SK-N-SH (cell line): Measurements from ENCODE around the gene GPR34. TPM values are rescaled to one million over a fixed set of nuclear protein-coding genes. Genes with fewer than 3 reads are reported as not detected.

Experiments
- CTCF ChIA-PET: fragments of 300-600, 350-600 bp; formaldehyde crosslinking; extraction: SDS; loops from one replicate; lab custom pipeline; 2021; lab: Yijun Ruan, JAX
- POLR2A ChIA-PET: fragments of 350-600 bp; sonication (Branson Sonifier 250); formaldehyde crosslinking; extraction: SDS; loops from one replicate; lab custom pipeline; 2020; ENCODE audit warnings: antibody characterized with exemption, inconsistent platforms; lab: Yijun Ruan, JAX
- DNase-seq: peaks from one replicate; pipeline ENCODE4 v3.0.0; 2012
- H2AFZ ChIP-seq: fragments of 200-600 bp; sonication (generic); 2 replicates; pipeline ENCODE4 v1.8.1; 2016; ENCODE audit warnings: antibody characterized with exemption, mild to moderate bottlenecking, low read depth
- H3F3A ChIP-seq: fragments of 200-600 bp; sonication (generic); replicated peaks from 2 replicates; pipeline ENCODE3; 2016; ENCODE audit warnings: antibody characterized with exemption, mild to moderate bottlenecking; ENCODE audit not compliant: insufficient read depth
- H3K27ac ChIP-seq, 2 experiments: fragments of 200-500 bp in 1 of 2; fragments of 200-600 bp in 1 of 2; sonication (Bioruptor generic) in 1 of 2; sonication (generic), shearing (Covaris generic) in 1 of 2; 2 replicates each; pipeline versions ENCODE4 v1.5.1 to v1.6.1; 2014 to 2016; ENCODE audit warnings: low read depth in 2 of 2, inconsistent platforms in 1 of 2, low read length in 1 of 2, mild to moderate bottlenecking in 1 of 2, mixed read lengths in 1 of 2
- H3K27me3 ChIP-seq: fragments of 200-600 bp; sonication (generic), shearing (Covaris generic); 2 replicates; pipeline ENCODE4 v1.6.1; 2016; ENCODE audit warnings: mixed run types; ENCODE audit not compliant: insufficient read depth
- H3K36me3 ChIP-seq, 2 experiments: fragments of 200-500 bp in 1 of 2; fragments of 200-600 bp in 1 of 2; sonication (Bioruptor generic) in 1 of 2; sonication (generic) in 1 of 2; replicated peaks in 1 of 2; 2 replicates each; pipeline versions ENCODE3 to v1.5.1; 2014 to 2016; ENCODE audit warnings: low read length in 1 of 2, mild to moderate bottlenecking in 1 of 2; ENCODE audit not compliant: insufficient read depth in 2 of 2, control insufficient read depth in 1 of 2
- H3K4me1 ChIP-seq, 2 experiments: fragments of 200-500 bp in 1 of 2; fragments of 200-600 bp in 1 of 2; sonication (Bioruptor generic) in 1 of 2; sonication (generic), shearing (Covaris generic) in 1 of 2; 2 replicates each; pipeline versions ENCODE4 v1.5.1 to v1.6.1; 2014 to 2016; ENCODE audit warnings: low read depth in 1 of 2, low read length in 1 of 2, mixed run types in 1 of 2; ENCODE audit not compliant: insufficient read depth in 2 of 2, control insufficient read depth in 1 of 2
- H3K4me2 ChIP-seq: fragments of 200-600 bp; sonication (generic), shearing (Covaris generic); 2 replicates; pipeline ENCODE4 v1.6.1; 2017; ENCODE audit warnings: mixed run types
- H3K4me3 ChIP-seq, 2 experiments: fragments of 200-500 bp in 1 of 2; fragments of 200-600 bp in 1 of 2; sonication (Bioruptor generic) in 1 of 2; sonication (generic), shearing (Covaris generic) in 1 of 2; 2 replicates each; pipeline versions ENCODE4 v1.5.1 to v1.8.1; 2014 to 2016; ENCODE audit warnings: low read depth in 2 of 2, inconsistent platforms in 1 of 2, low read length in 1 of 2, mild to moderate bottlenecking in 1 of 2, mixed read lengths in 1 of 2, moderate library complexity in 1 of 2
- H3K79me2 ChIP-seq: fragments of 200-600 bp; sonication (generic); 2 replicates; pipeline ENCODE4 v1.8.1; 2017; ENCODE audit warnings: mild to moderate bottlenecking; ENCODE audit not compliant: insufficient read depth
- H3K9ac ChIP-seq: fragments of 200-600 bp; sonication (generic); 2 replicates; pipeline ENCODE4 v1.6.1; 2017; ENCODE audit warnings: mixed run types
- H3K9me2 ChIP-seq: fragments of 200-600 bp; sonication (generic); 2 replicates; pipeline ENCODE4 v1.6.1; 2017; ENCODE audit warnings: mixed run types
- H3K9me3 ChIP-seq: fragments of 200-600 bp; sonication (generic); 2 replicates; pipeline ENCODE4 v1.6.1; 2017; ENCODE audit warnings: mixed run types, mild to moderate bottlenecking, moderate library complexity
- H4K20me1 ChIP-seq: fragments of 200-600 bp; sonication (generic); 2 replicates; pipeline ENCODE4 v1.6.1; 2017; ENCODE audit warnings: mild to moderate bottlenecking, mixed run types; ENCODE audit not compliant: insufficient read depth
- EP300 ChIP-seq, 2 experiments: IDR thresholded peaks; 2 replicates each; pipeline versions ENCODE4 v1.4.0 to v1.6.1; 2012; ENCODE audit warnings: borderline replicate concordance in 1 of 2, low read depth in 1 of 2, low read length in 1 of 2
- FOXJ3 ChIP-seq: sonication (generic); formaldehyde crosslinking; IDR thresholded peaks from 2 replicates; pipeline ENCODE4 v1.5.1; 2020; ENCODE audit warnings: mild to moderate bottlenecking, missing genetic modification reagents
- GABPA ChIP-seq: IDR thresholded peaks from 2 replicates; pipeline ENCODE4 v1.4.0; 2012; ENCODE audit warnings: low read depth, mild to moderate bottlenecking
- JUND ChIP-seq: IDR thresholded peaks from 2 replicates; pipeline ENCODE4 v1.4.0; 2012
- MEF2A ChIP-seq: IDR thresholded peaks from 2 replicates; pipeline ENCODE4 v1.4.0; 2012; ENCODE audit warnings: low read depth, borderline replicate concordance
- MXI1 ChIP-seq: IDR thresholded peaks from 2 replicates; pipeline ENCODE4 v1.6.1; 2012; ENCODE audit warnings: mild to moderate bottlenecking, low read depth, low read length, improper control_type of control experiment
- RAD21 ChIP-seq: IDR thresholded peaks from 2 replicates; pipeline ENCODE4 v1.6.1; 2012; ENCODE audit warnings: mild to moderate bottlenecking, low read length
- RFX5 ChIP-seq: IDR thresholded peaks from 2 replicates; pipeline ENCODE4 v1.6.1; 2012; ENCODE audit warnings: mild to moderate bottlenecking, improper control_type of control experiment, low read length
- SIN3A ChIP-seq: IDR thresholded peaks from 2 replicates; pipeline ENCODE4 v1.6.1; 2012; ENCODE audit warnings: low read depth, mild to moderate bottlenecking, low read length, moderate library complexity, borderline replicate concordance
- SMC3 ChIP-seq: IDR thresholded peaks from 2 replicates; pipeline ENCODE4 v1.6.1; 2012; ENCODE audit warnings: low read depth, low read length, improper control_type of control experiment
- TEAD4 ChIP-seq: IDR thresholded peaks from 2 replicates; pipeline ENCODE4 v1.4.0; 2012; ENCODE audit warnings: mild to moderate bottlenecking, borderline replicate concordance; ENCODE audit not compliant: insufficient read depth
- YY1 ChIP-seq: IDR thresholded peaks from 2 replicates; pipeline ENCODE4 v1.4.0; 2012; ENCODE audit warnings: low read depth, mild to moderate bottlenecking
- WGBS: methylation state at CpG from one replicate; pipeline ENCODE4 v1.1.6; 2017; ENCODE audit warnings: low lambda C conversion rate; 5-methylcytosine and 5-hydroxymethylcytosine counted together
- polyA plus RNA-seq, 3 experiments: library from polyadenylated mRNA; depleted of rRNA; stranded (reverse); fragments of >200 nt; gene quantifications; 2 replicates each; pipeline ENCODE4 v1.2.3, GENCODE V29; 2012
- TF ChIP-seq, protein P1 (sequence below): IDR thresholded peaks from 2 replicates; pipeline ENCODE4 v1.4.0; 2012; ENCODE audit warnings: low read depth, borderline replicate concordance
- TF ChIP-seq, protein P2 (sequence below): IDR thresholded peaks from 2 replicates; pipeline ENCODE4 v1.6.1; 2012; ENCODE audit warnings: mild to moderate bottlenecking, low read depth, low read length, moderate library complexity
- TF ChIP-seq, protein P3 (sequence below): fragments of 150-350 bp; IDR thresholded peaks from 2 replicates; pipeline ENCODE4 v1.6.1; 2017; ENCODE audit warnings: antibody characterized with exemption, low read length, low read depth, borderline replicate concordance
- TF ChIP-seq, protein P4 (sequence below): fragments of 150-350 bp; IDR thresholded peaks from 2 replicates; pipeline ENCODE4 v1.6.1; 2016; ENCODE audit warnings: mild to moderate bottlenecking, low read depth, low read length

Gene GPR34
- polyA plus RNA-seq, 1 of the 3 experiments (the other 2 are of a cell fraction) = not detected

DNA sequence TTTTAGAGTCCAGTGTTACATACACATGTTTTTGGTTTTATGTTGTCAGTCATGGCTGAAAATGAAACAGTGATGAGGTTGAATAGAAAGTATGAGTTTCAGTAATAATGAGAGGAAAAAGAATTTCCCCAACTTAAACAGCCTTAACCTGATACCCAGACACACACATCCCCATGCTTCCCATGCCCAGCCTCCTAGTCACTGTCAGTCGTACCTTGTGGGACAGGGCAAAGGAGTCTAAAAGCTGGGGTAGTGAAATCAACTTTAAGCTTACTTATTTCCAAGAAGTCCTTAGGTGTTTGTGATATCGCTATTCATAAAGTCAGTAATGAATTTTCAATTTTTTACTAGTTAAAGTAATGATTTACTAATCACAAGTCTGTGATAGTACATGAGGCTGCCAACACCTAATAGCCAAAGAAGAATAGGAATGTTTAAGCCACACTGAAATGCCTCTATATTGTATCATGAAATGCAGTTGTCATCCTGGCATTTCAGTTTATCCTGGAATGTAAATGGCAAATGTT, 24.3 kb upstream of the GPR34 start:
- peaks cover 0 to 2% of the 10 kb centered on the region in 2 experiments for H3K36me3 ChIP-seq
- H3K27me3 ChIP-seq = no peaks in the 10 kb centered on the region
- no peak for DNase-seq
- no peaks in the 10 kb centered on the region for H3K9me3 ChIP-seq
- H3K9me2 ChIP-seq = no peaks in the 10 kb centered on the region
- no peaks in the 10 kb centered on the region for H4K20me1 ChIP-seq
- H2AFZ ChIP-seq = no peak overlapping the region
- H3K4me3 ChIP-seq = no peak overlapping the region
- peak overlapping the region in 1 of 2 experiments; percentile 13; a peak in 1 of 4 replicates for H3K27ac ChIP-seq
- no peak overlapping the region for H3K4me2 ChIP-seq
- 40% methylated on average over 2 of the region's 2 CpGs for WGBS
- no peaks in the 10 kb centered on the region for H3F3A ChIP-seq
- ChIA-PET POLR2A (no interaction called here), CTCF (no interaction called here)
- H3K4me1 ChIP-seq = no peaks in the 10 kb centered on the region
- TF ChIP-seq GABPA (no peak), SMC3 (no peak), JUND (no peak), RAD21 (no peak), MEF2A (no peak), EP300 (IDR thresholded peaks at IDR 0.05; ENCODE audit: borderline replicate concordance in 1 of 2, low read depth in 1 of 2, low read length in 1 of 2) (no peak), MXI1 (no peak), YY1 (no peak), RFX5 (no peak), TEAD4 (no peak), SIN3A (no peak), FOXJ3 (CRISPR knock-in tag) (no peak)
- TF ChIP-seq, protein P1, sequence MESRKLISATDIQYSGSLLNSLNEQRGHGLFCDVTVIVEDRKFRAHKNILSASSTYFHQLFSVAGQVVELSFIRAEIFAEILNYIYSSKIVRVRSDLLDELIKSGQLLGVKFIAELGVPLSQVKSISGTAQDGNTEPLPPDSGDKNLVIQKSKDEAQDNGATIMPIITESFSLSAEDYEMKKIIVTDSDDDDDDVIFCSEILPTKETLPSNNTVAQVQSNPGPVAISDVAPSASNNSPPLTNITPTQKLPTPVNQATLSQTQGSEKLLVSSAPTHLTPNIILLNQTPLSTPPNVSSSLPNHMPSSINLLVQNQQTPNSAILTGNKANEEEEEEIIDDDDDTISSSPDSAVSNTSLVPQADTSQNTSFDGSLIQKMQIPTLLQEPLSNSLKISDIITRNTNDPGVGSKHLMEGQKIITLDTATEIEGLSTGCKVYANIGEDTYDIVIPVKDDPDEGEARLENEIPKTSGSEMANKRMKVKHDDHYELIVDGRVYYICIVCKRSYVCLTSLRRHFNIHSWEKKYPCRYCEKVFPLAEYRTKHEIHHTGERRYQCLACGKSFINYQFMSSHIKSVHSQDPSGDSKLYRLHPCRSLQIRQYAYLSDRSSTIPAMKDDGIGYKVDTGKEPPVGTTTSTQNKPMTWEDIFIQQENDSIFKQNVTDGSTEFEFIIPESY = no peak
- TF ChIP-seq, protein P2, sequence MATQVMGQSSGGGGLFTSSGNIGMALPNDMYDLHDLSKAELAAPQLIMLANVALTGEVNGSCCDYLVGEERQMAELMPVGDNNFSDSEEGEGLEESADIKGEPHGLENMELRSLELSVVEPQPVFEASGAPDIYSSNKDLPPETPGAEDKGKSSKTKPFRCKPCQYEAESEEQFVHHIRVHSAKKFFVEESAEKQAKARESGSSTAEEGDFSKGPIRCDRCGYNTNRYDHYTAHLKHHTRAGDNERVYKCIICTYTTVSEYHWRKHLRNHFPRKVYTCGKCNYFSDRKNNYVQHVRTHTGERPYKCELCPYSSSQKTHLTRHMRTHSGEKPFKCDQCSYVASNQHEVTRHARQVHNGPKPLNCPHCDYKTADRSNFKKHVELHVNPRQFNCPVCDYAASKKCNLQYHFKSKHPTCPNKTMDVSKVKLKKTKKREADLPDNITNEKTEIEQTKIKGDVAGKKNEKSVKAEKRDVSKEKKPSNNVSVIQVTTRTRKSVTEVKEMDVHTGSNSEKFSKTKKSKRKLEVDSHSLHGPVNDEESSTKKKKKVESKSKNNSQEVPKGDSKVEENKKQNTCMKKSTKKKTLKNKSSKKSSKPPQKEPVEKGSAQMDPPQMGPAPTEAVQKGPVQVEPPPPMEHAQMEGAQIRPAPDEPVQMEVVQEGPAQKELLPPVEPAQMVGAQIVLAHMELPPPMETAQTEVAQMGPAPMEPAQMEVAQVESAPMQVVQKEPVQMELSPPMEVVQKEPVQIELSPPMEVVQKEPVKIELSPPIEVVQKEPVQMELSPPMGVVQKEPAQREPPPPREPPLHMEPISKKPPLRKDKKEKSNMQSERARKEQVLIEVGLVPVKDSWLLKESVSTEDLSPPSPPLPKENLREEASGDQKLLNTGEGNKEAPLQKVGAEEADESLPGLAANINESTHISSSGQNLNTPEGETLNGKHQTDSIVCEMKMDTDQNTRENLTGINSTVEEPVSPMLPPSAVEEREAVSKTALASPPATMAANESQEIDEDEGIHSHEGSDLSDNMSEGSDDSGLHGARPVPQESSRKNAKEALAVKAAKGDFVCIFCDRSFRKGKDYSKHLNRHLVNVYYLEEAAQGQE = no peak
- TF ChIP-seq, protein P3, sequence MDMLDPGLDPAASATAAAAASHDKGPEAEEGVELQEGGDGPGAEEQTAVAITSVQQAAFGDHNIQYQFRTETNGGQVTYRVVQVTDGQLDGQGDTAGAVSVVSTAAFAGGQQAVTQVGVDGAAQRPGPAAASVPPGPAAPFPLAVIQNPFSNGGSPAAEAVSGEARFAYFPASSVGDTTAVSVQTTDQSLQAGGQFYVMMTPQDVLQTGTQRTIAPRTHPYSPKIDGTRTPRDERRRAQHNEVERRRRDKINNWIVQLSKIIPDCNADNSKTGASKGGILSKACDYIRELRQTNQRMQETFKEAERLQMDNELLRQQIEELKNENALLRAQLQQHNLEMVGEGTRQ = no peak
- TF ChIP-seq, protein P4, sequence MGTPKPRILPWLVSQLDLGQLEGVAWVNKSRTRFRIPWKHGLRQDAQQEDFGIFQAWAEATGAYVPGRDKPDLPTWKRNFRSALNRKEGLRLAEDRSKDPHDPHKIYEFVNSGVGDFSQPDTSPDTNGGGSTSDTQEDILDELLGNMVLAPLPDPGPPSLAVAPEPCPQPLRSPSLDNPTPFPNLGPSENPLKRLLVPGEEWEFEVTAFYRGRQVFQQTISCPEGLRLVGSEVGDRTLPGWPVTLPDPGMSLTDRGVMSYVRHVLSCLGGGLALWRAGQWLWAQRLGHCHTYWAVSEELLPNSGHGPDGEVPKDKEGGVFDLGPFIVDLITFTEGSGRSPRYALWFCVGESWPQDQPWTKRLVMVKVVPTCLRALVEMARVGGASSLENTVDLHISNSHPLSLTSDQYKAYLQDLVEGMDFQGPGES = no peak
- H3K9ac ChIP-seq = no peak overlapping the region
- H3K79me2 ChIP-seq = no peaks in the 10 kb centered on the region
